22Rv1 (cell line): ENCODE data around the gene ALG12.

Experiments used
- CTCF ChIP-seq: fragments of 450-650 bp; IDR thresholded peaks from 2 replicates; pipeline ENCODE4 v1.5.1; 2017; ENCODE audit warnings: mild to moderate bottlenecking
- ZFX ChIP-seq: fragments of 450-650 bp; IDR thresholded peaks from 2 replicates; pipeline ENCODE4 v1.6.1; 2017; ENCODE audit warnings: antibody characterized with exemption, borderline replicate concordance

GRCh38 chr22:49903322-49904039, 14.8 kb downstream of the ALG12 start:
- TF ChIP-seq CTCF (no peak), ZFX (no peak)
